Vagina (tissue), 2 donors: Measurements from ENCODE around the gene RAI2.

ENCODE experiments used
- CTCF ChIP-seq, 3 experiments: fragments of 450-650 bp in 2 of 3; fragments of 200-600 bp in 1 of 3; sonication (generic) in 1 of 3; IDR thresholded peaks; one replicate each; pipeline ENCODE4 v1.5.1; 2017 to 2019; ENCODE audit warnings: antibody characterized with exemption in 3 of 3, mild to moderate bottlenecking in 2 of 3, moderate library complexity in 2 of 3
- POLR2A ChIP-seq, 2 donors: fragments of 450-650 bp; IDR thresholded peaks; one replicate each; pipeline ENCODE4 v1.6.1; 2017; ENCODE audit warnings: antibody characterized with exemption in 2 of 2, mild to moderate bottlenecking in 2 of 2, moderate library complexity in 2 of 2
- POLR2AphosphoS5 ChIP-seq, 2 donors: sonication (generic); formaldehyde crosslinking; IDR thresholded peaks; one replicate each; pipeline ENCODE4 v1.9.0; 2017; ENCODE audit warnings: antibody characterized with exemption in 2 of 2, mild to moderate bottlenecking in 2 of 2, low read depth in 1 of 2; ENCODE audit not compliant: insufficient read depth in 1 of 2

- no peak for TF ChIP-seq CTCF (IDR thresholded peaks at IDR 0.05)
- no peak for TF ChIP-seq POLR2A (IDR thresholded peaks at IDR 0.05)
- TF ChIP-seq POLR2AphosphoS5 (IDR thresholded peaks at IDR 0.05; ENCODE audit: insufficient read depth in 1 of 2, low read depth in 1 of 2): no peak
Observed at GRCh38 chrX:17798921-17799320, 62.2 kb downstream of the RAI2 start.
